Measurements from ENCODE around the gene LGALS13. TPM values are rescaled to one million over a fixed set of nuclear protein-coding genes. Genes with fewer than 3 reads are reported as not detected.

LGALS13 gene
- total RNA-seq: not detected in 2 replicates

GRCh38 chr19:39602224-39602623 lies at the start of gene LGALS13:
LGALS13 (plus strand) TSS chr19:39602524; CDS start chr19:39602569, 45 bp downstream.

GRCh38 chr19:39655613-39656012 lies 53.3 kb downstream of the LGALS13 start, which contains the start of gene LGALS16:
LGALS16 (plus strand) TSS chr19:39655913; CDS start chr19:39655962, 49 bp downstream.

Small RNAs within 50 kb of the gene (small RNA-seq; reads per million reads assigned to genes)
- gene AC005176.2: not detected
- not detected for gene RPS29P24
- gene RPS29P25: not detected
- not detected for gene RPS29P26
- gene RPS29P30: not detected

Other genes with a start within 250 kb of the LGALS13 start
- 28.7 and 29.8 TPM in 2 replicates for gene PAF1, start 211.4 kb upstream of the LGALS13 start, total RNA-seq
- gene MED29, start 211.1 kb upstream of the LGALS13 start, total RNA-seq: 17.3 and 19.4 TPM in 2 replicates
- gene ZFP36, start 195.7 kb upstream of the LGALS13 start, total RNA-seq: 11.1 and 16.9 TPM in 2 replicates
- gene PLEKHG2, start 189.9 kb upstream of the LGALS13 start, total RNA-seq: 9.2 and 15.4 TPM in 2 replicates
- gene RPS16, start 166.6 kb upstream of the LGALS13 start, total RNA-seq: 40.3 and 64.3 TPM in 2 replicates
- 70.5 and 74.1 TPM in 2 replicates for gene SUPT5H, start 156.9 kb upstream of the LGALS13 start, total RNA-seq
- gene TIMM50, start 121.7 kb upstream of the LGALS13 start, total RNA-seq: 58.1 and 58.4 TPM in 2 replicates
- 0.37 and 0.39 TPM in 2 replicates for gene DLL3, start 103.6 kb upstream of the LGALS13 start, total RNA-seq
- gene SELENOV, start 87.4 kb upstream of the LGALS13 start, total RNA-seq: not detected in 2 replicates
- 3.9 and 4.8 TPM in 2 replicates for gene EID2B, start 69.7 kb upstream of the LGALS13 start, total RNA-seq
- 5.9 and 8.6 TPM in 2 replicates for gene EID2, start 62.4 kb upstream of the LGALS13 start, total RNA-seq
- gene LGALS16, start 53.4 kb downstream of the LGALS13 start, total RNA-seq: not detected in 2 replicates
- gene LGALS14, start 102.0 kb downstream of the LGALS13 start, total RNA-seq: not detected in 2 replicates
- not detected in 2 replicates for gene CLC, start 135.5 kb downstream of the LGALS13 start, total RNA-seq
- not detected in 2 replicates for gene LEUTX, start 176.3 kb downstream of the LGALS13 start, total RNA-seq
- gene DYRK1B, start 231.6 kb downstream of the LGALS13 start, total RNA-seq: 9.0 and 14.7 TPM in 2 replicates
- gene FBL, start 243.9 kb downstream of the LGALS13 start, total RNA-seq: 199 and 231 TPM in 2 replicates